Large intestine (tissue), 3 donors: ENCODE measurements around the gene SLMAP. TPM values are rescaled to one million over a fixed set of nuclear protein-coding genes. Genes with fewer than 3 reads are reported as not detected.

Experiments used
- DNase-seq, 2 donors: peaks; one replicate each; pipeline versions ENCODE4 v3.0.0 to v3.0.0-alpha.2; 2013
- H3K27ac ChIP-seq: one replicate; pipeline ENCODE4 v1.5.1; 2013; ENCODE audit warnings: low read length
- H3K27me3 ChIP-seq: 2 replicates; pipeline ENCODE4 v1.6.1; 2013; ENCODE audit warnings: low read length; ENCODE audit not compliant: control insufficient read depth, insufficient read depth
- H3K36me3 ChIP-seq: 2 replicates; pipeline ENCODE4 v1.6.1; 2013; ENCODE audit warnings: low read length; ENCODE audit not compliant: control insufficient read depth, insufficient read depth
- H3K4me1 ChIP-seq: one replicate; pipeline ENCODE4 v1.6.1; 2013; ENCODE audit warnings: low read length; ENCODE audit not compliant: control insufficient read depth, insufficient read depth
- H3K4me3 ChIP-seq: one replicate; pipeline ENCODE4 v1.5.1; 2013; ENCODE audit warnings: low read length
- H3K9me3 ChIP-seq: one replicate; pipeline ENCODE4 v1.6.1; 2013; ENCODE audit warnings: mild to moderate bottlenecking, low read depth, low read length, moderate library complexity; ENCODE audit not compliant: control insufficient read depth
- WGBS: methylation state at CpG from one replicate; pipeline ENCODE4 v1.1.5; 2013; ENCODE audit warnings: low lambda C conversion rate; ENCODE audit not compliant: insufficient coverage; 5-methylcytosine and 5-hydroxymethylcytosine counted together
- polyA plus RNA-seq: library from polyadenylated mRNA; unstranded; fragments of 120-200 nt; gene quantifications from one replicate; pipeline ENCODE4 v1.2.1, GENCODE V29; 2013

The SLMAP gene
- polyA plus RNA-seq, 1 donor, result 90.5 TPM

DNA sequence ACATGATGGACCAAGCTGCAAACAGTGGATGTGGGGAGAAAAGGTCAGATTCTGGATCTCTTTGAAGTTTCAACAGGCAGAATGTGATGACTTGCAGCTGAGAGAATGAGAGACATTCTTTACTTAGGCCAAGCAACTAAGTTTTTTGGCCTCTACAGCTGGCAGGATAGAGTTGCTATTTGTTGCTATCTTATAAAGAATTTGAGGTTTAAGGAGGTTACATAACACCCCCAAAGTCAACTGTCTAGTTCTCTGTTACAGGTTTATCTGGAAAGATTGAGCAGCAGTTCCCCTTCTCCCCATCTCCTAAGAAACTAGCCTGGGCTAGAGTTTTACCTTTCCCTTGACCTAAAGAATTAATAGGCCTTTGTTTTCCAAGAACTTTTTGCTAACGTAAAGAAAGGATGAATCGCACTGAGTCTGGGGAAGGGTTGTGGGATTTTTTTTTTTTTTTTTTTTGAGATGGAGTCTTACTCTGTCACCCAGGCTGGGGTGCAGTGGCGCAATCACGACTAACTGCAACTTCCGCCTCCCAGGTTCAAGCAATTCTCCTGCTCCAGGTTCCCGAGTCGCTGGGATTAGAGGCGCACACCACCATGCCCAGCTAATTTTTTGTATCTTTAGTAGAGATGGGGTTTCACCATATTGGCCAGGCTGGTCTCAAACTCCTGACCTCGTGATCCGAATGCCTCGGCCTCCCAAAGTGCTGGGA lies 26.6 kb upstream of the SLMAP start:
- no peaks in the 10 kb centered on the region for H3K36me3 ChIP-seq
- H3K27me3 ChIP-seq, result no peaks in the 10 kb centered on the region
- DNase-seq, result no peak
- H3K9me3 ChIP-seq, result no peaks in the 10 kb centered on the region
- no peak overlapping the region for H3K27ac ChIP-seq
- no peaks in the 10 kb centered on the region for H3K4me1 ChIP-seq
- WGBS, result no CpG with 5 or more reads among the region's 11 CpGs
- H3K4me3 ChIP-seq, result no peak overlapping the region

DNA sequence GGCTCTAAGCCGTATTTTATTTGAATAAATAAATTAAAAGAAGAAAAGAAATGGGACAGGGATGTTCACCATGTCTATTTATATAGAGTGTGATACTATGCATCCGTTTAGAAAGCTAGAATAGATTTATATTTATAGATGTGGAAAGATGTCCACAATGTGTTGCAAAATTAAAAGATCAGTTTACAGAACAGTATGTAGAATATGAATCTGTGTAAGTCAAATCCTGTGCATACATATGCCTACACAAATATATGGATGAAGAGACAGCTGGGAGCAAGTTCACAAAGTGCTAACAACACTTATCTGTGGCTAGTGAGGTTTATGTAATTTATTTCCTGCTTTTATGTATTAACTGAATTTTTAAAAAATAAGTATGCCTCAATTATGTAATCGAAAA lies 25.4 kb upstream of the SLMAP start:
- H3K27ac ChIP-seq, result no peak overlapping the region
- no peak overlapping the region for H3K4me3 ChIP-seq
- H3K36me3 ChIP-seq, result no peaks in the 10 kb centered on the region
- WGBS, result 81% methylated on average over 3 of the region's 3 CpGs
- no peaks in the 10 kb centered on the region for H3K4me1 ChIP-seq
- no peak for DNase-seq
- no peaks in the 10 kb centered on the region for H3K27me3 ChIP-seq
- H3K9me3 ChIP-seq, result no peaks in the 10 kb centered on the region

DNA sequence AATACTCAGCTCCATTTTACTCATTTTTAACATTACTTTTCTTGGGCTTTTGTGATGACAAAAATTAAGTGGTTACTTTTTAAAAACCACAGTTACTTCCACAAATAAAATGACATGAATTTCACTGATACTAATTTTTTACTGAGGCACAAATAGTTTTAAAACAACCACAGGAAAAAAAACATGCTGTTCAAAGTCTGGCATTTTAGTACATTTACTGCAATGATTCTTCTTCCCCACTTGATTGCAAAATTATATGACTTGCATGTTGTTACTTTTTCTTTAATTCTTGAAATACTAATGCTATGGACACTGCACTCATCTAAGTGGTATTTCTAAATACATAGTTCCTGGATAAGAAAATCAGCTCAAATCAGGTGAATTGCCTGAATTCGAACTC lies 24.8 kb upstream of the SLMAP start:
- no peaks in the 10 kb centered on the region for H3K4me1 ChIP-seq
- no peak for DNase-seq
- WGBS, result no CpG with 5 or more reads among the region's 1 CpG
- no peak overlapping the region for H3K4me3 ChIP-seq
- H3K9me3 ChIP-seq, result no peaks in the 10 kb centered on the region
- H3K27me3 ChIP-seq, result no peaks in the 10 kb centered on the region
- H3K36me3 ChIP-seq, result no peaks in the 10 kb centered on the region
- no peak overlapping the region for H3K27ac ChIP-seq

DNA sequence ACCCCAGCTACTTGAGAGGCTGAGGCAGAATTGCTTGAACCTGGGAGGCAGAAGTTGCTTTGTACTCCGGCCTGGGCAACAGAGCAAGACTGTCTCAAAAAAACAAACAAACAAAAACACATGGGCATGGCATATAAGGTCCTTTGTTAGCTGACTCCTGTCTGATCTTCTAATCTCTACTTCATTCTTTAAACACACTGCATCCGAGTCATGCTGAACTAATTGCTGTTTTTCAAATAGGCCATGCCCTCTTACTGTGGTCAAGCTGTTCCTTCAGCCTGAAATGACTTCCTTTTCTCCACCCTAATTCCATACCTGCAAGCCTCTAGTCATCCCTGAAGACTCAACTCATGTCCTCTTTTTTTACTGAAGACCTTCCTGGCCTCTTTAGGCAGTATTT lies 22.3 kb upstream of the SLMAP start:
- Histone ChIP-seq H3K27ac (no peak overlapping the region), H3K36me3 (no peaks in the 10 kb centered on the region), H3K27me3 (no peaks in the 10 kb centered on the region), H3K4me1 (no peaks in the 10 kb centered on the region), H3K4me3 (no peak overlapping the region), H3K9me3 (no peaks in the 10 kb centered on the region)
- WGBS, result 67% methylated on average over 1 of the region's 2 CpGs
- no peak for DNase-seq

DNA sequence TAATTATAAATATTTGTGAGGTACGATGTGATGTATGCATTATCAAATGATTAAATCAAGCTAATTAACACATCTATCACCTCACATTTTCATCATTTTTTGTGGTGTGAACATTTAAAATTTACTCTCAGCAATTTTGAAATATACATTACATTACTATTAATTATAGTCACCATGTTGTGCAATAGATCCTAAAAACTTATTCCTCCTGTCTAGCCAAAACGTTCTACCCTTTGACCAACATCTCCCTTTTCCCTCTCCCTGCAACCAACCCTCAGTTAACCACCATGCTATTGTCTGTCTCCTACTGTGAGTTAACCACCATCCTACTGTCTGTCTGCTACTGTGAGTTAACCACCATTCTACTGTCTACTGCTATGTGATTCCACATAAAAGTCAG lies 20.7 kb upstream of the SLMAP start:
- H3K9me3 ChIP-seq, result no peaks in the 10 kb centered on the region
- H3K4me1 ChIP-seq, result no peaks in the 10 kb centered on the region
- DNase-seq, result no peak
- H3K27me3 ChIP-seq, result no peaks in the 10 kb centered on the region
- WGBS, result 75% methylated on average over 2 of the region's 2 CpGs
- H3K36me3 ChIP-seq, result no peaks in the 10 kb centered on the region
- H3K4me3 ChIP-seq, result no peak overlapping the region
- H3K27ac ChIP-seq, result no peak overlapping the region

DNA sequence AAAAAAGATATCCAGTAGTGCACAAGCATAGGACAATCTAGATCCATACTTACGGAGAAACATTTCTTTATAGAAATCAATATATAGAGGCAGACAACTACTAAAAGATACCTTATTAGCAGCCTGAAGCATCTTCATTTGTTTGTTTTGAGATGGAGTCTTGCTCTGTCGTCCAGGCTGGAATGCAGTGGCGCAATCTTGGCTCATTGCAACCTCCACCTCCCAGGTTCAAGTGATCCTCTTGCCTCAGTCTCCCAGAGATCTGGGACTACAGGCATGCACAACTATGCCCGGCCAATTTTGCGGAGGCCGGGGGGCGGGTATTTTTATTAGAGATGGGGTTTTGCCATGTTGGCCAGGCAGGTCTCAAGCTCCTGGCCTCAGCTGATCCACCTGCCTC lies 18.3 kb upstream of the SLMAP start:
- WGBS, result no CpG with 5 or more reads among the region's 7 CpGs

DNA sequence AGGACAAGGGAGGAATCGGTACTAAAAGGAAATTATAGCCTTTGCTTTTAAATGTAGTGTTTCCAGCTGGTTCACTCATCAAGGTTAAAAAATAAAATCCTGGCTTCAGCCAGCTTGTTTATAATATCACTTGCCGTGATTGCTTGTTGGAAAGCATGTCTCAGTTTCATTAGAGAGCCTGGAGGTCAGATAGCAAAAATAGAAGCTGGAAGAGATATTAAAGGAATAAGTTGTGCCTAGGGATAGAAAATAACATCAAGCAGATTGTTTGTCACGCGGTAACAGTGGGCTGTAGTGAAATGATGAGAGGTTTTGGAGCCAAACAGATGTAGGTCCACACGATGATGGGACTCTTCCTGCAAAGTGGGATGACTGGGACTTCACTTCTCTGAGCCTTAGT lies 17.7 kb upstream of the SLMAP start:
- Histone ChIP-seq H3K9me3 (no peaks in the 10 kb centered on the region), H3K36me3 (no peaks in the 10 kb centered on the region), H3K4me1 (no peaks in the 10 kb centered on the region), H3K27me3 (no peaks in the 10 kb centered on the region), H3K27ac (no peak overlapping the region), H3K4me3 (no peak overlapping the region)
- no CpG with 5 or more reads among the region's 5 CpGs for WGBS
- DNase-seq, result no peak

More for the DNA sequence above, 18.3 kb upstream of the SLMAP start:
- Histone ChIP-seq H3K36me3 (no peaks in the 10 kb centered on the region), H3K4me1 (no peaks in the 10 kb centered on the region), H3K27ac (no peak overlapping the region), H3K4me3 (no peak overlapping the region), H3K9me3 (no peaks in the 10 kb centered on the region), H3K27me3 (no peaks in the 10 kb centered on the region)
- DNase-seq, result no peak

DNA sequence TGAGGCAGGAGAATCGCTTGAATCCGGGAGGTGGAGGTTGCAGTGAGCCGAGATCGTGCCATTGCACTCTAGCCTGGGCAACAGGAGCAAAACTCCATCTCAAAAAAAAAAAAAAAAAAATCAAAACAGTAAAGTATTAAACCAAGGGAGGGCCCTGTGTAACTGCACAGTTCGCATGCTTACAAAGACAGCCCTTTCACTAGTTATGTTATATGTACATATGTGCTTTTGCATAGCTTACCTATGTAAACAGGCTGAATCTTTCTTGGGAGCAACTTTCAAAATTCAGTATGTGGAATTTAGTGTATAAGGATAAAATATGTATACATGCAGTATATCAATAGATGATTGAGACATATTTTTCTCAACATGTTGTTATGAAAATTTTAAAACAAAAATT lies 16.1 kb upstream of the SLMAP start:
- Histone ChIP-seq H3K4me1 (no peaks in the 10 kb centered on the region), H3K4me3 (no peak overlapping the region), H3K9me3 (no peaks in the 10 kb centered on the region), H3K36me3 (no peaks in the 10 kb centered on the region), H3K27ac (no peak overlapping the region), H3K27me3 (no peaks in the 10 kb centered on the region)
- no CpG with 5 or more reads among the region's 5 CpGs for WGBS
- DNase-seq, result no peak

DNA sequence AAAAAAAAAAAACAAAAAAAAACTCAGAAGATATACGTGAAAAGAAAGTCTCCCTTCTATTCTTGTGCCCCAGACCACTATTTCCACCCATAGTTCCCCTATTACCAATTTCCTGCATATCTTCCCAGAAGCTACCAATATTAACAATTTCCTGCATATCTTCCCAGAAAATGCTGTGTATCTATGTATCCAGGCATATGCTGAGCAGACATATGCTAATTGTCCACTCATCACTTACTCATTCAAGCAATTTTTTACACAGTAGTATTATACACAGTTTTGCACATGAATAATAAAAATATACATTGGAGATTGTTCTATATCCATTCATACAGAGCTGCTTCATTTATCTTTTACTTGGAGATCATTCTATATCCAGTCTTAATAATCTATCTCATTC lies 12.6 kb upstream of the SLMAP start:
- H3K9me3 ChIP-seq, result no peaks in the 10 kb centered on the region
- no CpG with 5 or more reads among the region's 1 CpG for WGBS
- H3K4me3 ChIP-seq, result no peak overlapping the region
- H3K27ac ChIP-seq, result no peak overlapping the region
- no peaks in the 10 kb centered on the region for H3K27me3 ChIP-seq
- DNase-seq, result no peak
- H3K36me3 ChIP-seq, result no peaks in the 10 kb centered on the region
- no peaks in the 10 kb centered on the region for H3K4me1 ChIP-seq

DNA sequence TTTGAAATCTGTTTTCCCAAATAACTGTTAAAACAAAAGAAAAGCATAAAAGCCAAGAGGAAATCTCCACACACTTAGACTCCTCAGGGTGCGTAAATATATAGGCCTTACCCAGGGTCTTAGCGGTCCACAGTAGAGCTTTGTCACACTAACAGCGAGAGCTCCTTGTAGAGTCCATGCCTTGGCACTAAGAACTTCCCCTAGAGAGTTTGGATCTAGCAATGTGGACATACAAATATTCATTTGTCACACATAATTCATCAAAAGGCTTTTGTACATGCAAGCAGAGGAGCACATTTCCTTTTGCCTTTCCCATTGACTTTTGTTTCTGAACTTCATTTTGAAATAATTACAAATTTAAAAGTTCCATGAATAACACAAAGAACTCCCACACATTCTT lies 11.0 kb upstream of the SLMAP start:
- H3K27ac ChIP-seq, result no peak overlapping the region
- no peak overlapping the region for H3K4me3 ChIP-seq
- no peaks in the 10 kb centered on the region for H3K4me1 ChIP-seq
- no CpG with 5 or more reads among the region's 3 CpGs for WGBS
- no peaks in the 10 kb centered on the region for H3K9me3 ChIP-seq
- DNase-seq, result no peak
- H3K36me3 ChIP-seq, result no peaks in the 10 kb centered on the region
- H3K27me3 ChIP-seq, result no peaks in the 10 kb centered on the region
